Measurements from ENCODE around the gene OR56B4.
"Not testable (repeated sequence)": the region's sequence is repeated elsewhere in the genome, so short reads cannot be mapped to it uniquely, and the experiment has no call there.

OR56B4 gene

GRCh38 chr11:6143737-6144136 is 36.3 kb downstream of the OR56B4 start:
- DNase-seq (ENCODE audit: low spot score); FAIRE-seq: not testable (repeated sequence)

GRCh38 chr11:6151117-6151516 is 43.6 kb downstream of the OR56B4 start:
- no peak for DNase-seq (ENCODE audit: low spot score)
- FAIRE-seq, result no peak

GRCh38 chr11:6152126-6152525 is 44.6 kb downstream of the OR56B4 start:
- DNase-seq (ENCODE audit: low spot score) (no peak), FAIRE-seq (no peak)

GRCh38 chr11:6156628-6157359 is 49.3 kb downstream of the OR56B4 start:
- FAIRE-seq (no peak), DNase-seq (ENCODE audit: low spot score) (no peak)
